ENCODE measurements around the gene DHRS4L2.
A peak's percentile ranks its signal among the peaks of the same experiment; 100 is the strongest.
"Not testable (repeated sequence)": the region's sequence is repeated elsewhere in the genome, so short reads cannot be mapped to it uniquely, and the experiment has no call there.

DHRS4L2 gene

DNA sequence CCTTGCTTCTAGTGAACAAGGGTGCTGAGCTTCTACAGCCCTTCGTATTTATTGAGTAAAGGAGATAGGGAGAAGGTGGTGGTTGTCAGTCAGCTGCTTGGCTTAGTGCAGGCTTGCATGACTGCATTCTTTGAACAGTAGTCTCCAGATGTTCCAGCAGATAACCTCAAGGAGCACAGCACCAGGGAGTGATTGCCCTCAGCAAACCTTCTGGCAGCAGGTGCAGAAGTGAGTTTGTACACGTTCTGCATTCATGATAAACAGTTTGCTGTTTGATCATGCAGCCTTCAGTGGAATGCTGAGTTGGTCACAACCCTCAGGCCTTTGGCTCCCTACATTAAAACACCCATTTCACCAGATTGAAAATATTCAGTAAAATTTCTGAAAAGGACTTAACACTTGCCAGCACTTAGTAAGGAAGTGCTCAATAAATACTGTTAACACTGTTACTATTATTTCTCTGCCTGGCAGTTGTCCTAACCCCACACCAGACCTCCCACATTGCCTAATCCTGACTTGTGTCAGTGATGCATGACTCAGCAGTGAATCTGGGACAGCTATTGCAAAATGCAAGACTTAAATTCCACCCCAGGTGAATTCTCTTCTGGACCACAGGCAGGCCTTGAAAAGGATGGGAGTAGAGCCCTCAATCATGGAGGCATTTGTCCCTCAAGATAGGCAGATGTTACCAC is 44.1 kb downstream of the DHRS4L2 start:
- CTCF ChIA-PET, result no interaction called here
- TF ChIP-seq CTCF (conservative IDR thresholded peaks at IDR 0.05; ENCODE audit: low read depth), result no peak
- DNase-seq (ENCODE audit: low spot score), result peak; percentile 75
- H3K27ac ChIP-seq, result peak overlapping the region; percentile 64
- POLR2A ChIA-PET (ENCODE audit: low non-redundant PET), result no interaction called here

DNA sequence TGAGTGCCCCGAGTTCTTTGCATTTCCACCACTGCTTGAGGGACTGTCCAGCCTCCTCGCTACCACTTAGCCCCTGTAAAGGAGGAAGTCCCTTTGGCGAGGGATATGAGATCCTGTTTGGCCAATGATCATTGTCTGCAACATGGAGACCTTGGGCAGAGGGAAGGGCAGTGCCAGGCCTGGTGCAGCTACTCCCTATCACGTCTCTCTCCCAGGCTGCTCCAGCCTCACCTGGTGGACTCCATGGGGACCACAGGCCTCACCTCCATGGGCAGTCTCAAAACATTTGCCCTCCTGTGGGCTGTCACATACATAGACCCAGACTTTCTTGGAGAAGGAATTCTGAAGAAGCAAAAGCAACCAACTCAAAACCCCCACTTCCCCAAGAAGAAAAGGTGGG is 47.0 kb downstream of the DHRS4L2 start:
- DNase-seq (ENCODE audit: low spot score); POLR2A ChIA-PET (ENCODE audit: low non-redundant PET): not testable (repeated sequence)
- H3K27ac ChIP-seq, result peak overlapping the region; percentile 93
- CTCF ChIA-PET, result interaction anchor here (1.0 kb wide), 1 partner anchor 55 kb away, joined by 3 read pairs; no protein-coding TSS in a partner anchor

DNA sequence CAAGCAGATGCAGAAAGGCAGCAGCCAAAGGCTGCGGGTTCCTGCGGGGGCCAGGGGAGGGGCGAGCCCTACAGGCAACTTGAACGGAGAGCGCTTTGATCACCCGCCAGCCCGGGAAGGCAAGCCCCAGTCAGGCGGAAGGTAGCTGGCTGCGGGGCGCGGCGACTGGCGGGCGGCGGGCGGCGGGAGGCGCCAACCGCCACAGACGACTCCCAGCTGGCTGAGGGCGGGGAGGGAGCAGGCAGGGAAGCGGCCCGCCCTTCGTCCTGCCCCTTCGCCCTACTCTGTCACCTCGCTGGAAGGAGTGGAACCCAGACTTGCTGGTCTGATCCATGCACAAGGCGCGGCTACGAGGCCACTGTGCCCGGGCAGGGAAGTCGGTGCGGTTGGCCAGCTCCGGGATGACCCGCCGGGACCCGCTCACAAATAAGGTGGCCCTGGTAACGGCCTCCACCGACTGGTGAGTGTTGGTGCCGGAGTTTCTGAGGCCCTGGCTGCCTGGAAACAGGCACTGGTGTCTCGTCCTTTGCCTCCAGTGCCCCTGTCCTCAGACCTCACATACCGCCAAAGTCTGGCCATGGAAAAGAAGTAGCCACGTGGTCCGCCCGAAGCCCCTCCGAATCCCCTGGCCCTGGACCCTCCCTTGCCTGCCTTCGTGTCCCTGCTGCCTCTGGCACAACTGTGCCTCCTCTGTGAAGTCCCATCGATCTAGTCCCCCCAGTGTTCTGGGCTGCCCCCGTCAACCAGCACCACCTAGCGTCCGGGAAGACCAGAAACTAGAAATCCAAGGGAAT is 47.6 kb downstream of the DHRS4L2 start:
- peak; percentile 62 for DNase-seq (ENCODE audit: low spot score)
- POLR2A ChIA-PET (ENCODE audit: low non-redundant PET), result no interaction called here
- CTCF ChIA-PET, result no interaction called here
- peak overlapping the region; percentile 93 for H3K27ac ChIP-seq
- TF ChIP-seq CTCF (conservative IDR thresholded peaks at IDR 0.05; ENCODE audit: low read depth), result peak; percentile 83

DNA sequence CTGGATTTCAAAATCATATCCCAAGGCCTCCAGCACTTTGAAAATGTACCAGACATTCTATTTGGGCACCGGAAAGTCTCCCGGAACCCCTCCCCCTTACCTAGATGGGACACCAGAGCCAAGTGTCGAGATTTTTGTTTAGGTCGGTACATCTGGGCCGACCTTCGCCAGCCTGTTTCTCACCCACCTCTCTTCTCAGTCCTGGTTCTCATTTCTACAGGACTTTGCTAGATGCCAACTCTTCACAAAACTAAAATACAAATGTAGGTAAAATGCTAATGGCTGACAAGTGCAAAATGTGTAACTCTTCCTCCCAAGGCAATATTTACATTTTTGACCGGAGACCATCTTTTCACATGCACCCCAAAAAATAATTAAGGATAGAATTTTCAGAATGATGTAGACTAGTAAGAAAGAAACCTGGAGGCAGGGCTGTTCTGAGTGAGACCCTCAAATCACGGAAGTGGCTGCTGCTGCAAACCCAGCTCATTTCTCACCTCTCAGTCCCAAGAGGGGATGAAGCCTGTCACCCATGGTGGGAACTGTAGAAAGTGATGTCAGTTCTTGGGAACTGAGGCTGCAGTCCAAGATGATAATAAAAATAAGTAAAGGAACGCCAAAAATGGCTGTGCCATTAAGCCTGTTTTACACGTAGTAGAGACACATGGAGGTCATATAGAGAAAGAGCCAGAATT is 48.4 kb downstream of the DHRS4L2 start:
- peak; percentile 44; the same call in 1 of the 2 replicates for TF ChIP-seq CTCF (conservative IDR thresholded peaks at IDR 0.05; ENCODE audit: low read depth)
- H3K27ac ChIP-seq, result peak overlapping the region; percentile 93
- DNase-seq (ENCODE audit: low spot score); POLR2A ChIA-PET (ENCODE audit: low non-redundant PET); CTCF ChIA-PET: not testable (repeated sequence)

DNA sequence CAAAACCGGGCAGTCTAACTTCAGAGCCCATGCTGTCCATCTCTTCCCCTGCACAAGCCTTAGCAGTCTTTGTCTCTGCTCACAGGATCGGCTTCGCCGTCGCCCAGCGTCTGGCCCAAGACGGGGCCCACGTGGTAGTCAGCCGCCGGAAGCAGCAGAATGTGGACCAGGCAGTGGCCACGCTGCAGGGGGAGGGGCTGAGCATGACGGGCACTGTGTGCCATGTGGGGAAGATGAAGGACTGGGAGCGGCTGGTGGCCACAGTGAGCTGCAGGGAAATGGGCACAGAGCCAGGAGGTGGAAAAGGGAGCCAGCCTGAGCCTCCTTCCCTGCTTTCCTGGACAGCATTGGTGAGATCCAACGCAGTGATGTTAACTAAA is 48.9 kb downstream of the DHRS4L2 start:
- ChIA-PET CTCF (no interaction called here), POLR2A (ENCODE audit: low non-redundant PET) (no interaction called here)
- TF ChIP-seq CTCF (conservative IDR thresholded peaks at IDR 0.05; ENCODE audit: low read depth), result no peak
- no peak for DNase-seq (ENCODE audit: low spot score)
- peak overlapping the region; percentile 93; the same call in 1 of the 2 replicates for H3K27ac ChIP-seq

DNA sequence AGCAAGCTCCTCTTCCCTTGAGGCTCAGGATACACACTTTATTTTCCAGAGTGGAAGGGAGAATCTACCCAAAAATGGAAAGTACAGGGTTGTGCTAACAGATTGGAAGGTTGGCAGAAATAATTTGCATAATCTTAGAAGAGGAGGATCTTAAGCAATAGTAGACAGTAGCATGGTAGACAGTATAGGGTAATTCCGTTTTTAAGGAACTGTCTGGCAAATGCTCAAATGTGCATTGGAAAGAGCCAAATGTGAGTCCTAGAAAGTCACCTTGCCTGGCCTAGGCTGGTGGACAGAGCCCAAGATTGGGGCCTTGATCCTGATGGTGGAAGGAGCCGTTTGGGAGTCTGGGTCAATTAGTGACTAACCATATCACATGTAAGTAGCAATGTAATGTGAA is 50.0 kb downstream of the DHRS4L2 start:
- no peak overlapping the region for H3K27ac ChIP-seq
- ChIA-PET POLR2A (ENCODE audit: low non-redundant PET) (no interaction called here), CTCF (no interaction called here)
- DNase-seq (ENCODE audit: low spot score), result no peak
- TF ChIP-seq CTCF (conservative IDR thresholded peaks at IDR 0.05; ENCODE audit: low read depth), result no peak
